Body of pancreas (tissue), 4 donors: ENCODE measurements around the gene ATP4B. TPM values are rescaled to one million over a fixed set of nuclear protein-coding genes. Genes with fewer than 3 reads are reported as not detected.

Experiments
- ATAC-seq: fragments of 150-250 bp; one replicate; pipeline ENCODE4 v1.9.1; 2016
- DNase-seq, 4 donors: peaks; one replicate each; pipeline ENCODE4 v3.0.0-alpha.2; 2019
- H3K27ac ChIP-seq, 4 donors: fragments of 200-600 bp; sonication (generic); 1 replicate in 3 of 4; 2 replicates in 1 of 4; pipeline versions ENCODE4 v1.5.1 to v1.6.1; 2016 to 2019; ENCODE audit warnings: mild to moderate bottlenecking in 1 of 4, mixed read lengths in 1 of 4, moderate library complexity in 1 of 4
- H3K27me3 ChIP-seq, 2 donors: fragments of 200-600 bp; sonication (generic); one replicate each; pipeline ENCODE4 v1.6.0; 2016; ENCODE audit warnings: mild to moderate bottlenecking in 1 of 2
- H3K36me3 ChIP-seq, 2 donors: fragments of 200-600 bp; sonication (generic); replicated peaks in 1 of 2; 2 replicates each; pipeline ENCODE4 v1.5.1; 2016; ENCODE audit warnings: low read depth in 2 of 2; ENCODE audit not compliant: insufficient read depth in 1 of 2
- H3K4me1 ChIP-seq: fragments of 200-600 bp; sonication (generic); one replicate; pipeline ENCODE4 v1.6.0; 2016
- H3K4me3 ChIP-seq, 2 donors: fragments of 200-600 bp; sonication (generic); 1 replicate in 1 of 2; 2 replicates in 1 of 2; pipeline ENCODE4 v1.5.1; 2016 to 2019
- H3K9me3 ChIP-seq, 3 donors: fragments of 200-600 bp; sonication (generic); 1 replicate in 2 of 3; 2 replicates in 1 of 3; pipeline ENCODE4 v1.5.1; 2016
- POLR2A ChIP-seq, 3 donors: fragments of 450-650 bp; IDR thresholded peaks; one replicate each; pipeline ENCODE4 v1.6.1; 2016; ENCODE audit warnings: antibody characterized with exemption in 3 of 3, mild to moderate bottlenecking in 2 of 3
- WGBS, 2 donors: methylation state at CpG; one replicate each; pipeline ENCODE4 v1.1.5; 2017; 5-methylcytosine and 5-hydroxymethylcytosine counted together
- intact Hi-C: fragments of 100-400 bp; cut with DNase I; formaldehyde crosslinking; loops from one replicate; pipeline ENCODE4 v1.15.1; 2023
- total RNA-seq, 2 donors: library from RNA; depleted of rRNA; stranded (reverse); fragments of >200 nt; gene quantifications; one replicate each; pipeline ENCODE4 v1.1.0, GENCODE V29; 2016
- TF ChIP-seq, protein P1 (sequence below), 7 experiments: fragments of 450-650 bp in 4 of 7; fragments of 200-600 bp in 3 of 7; sonication (generic) in 3 of 7; IDR thresholded peaks; one replicate each; pipeline ENCODE4 v1.5.1; 2016 to 2019; ENCODE audit warnings: antibody characterized with exemption in 7 of 7

Gene ATP4B
- total RNA-seq, 2 donors from 2014 or later = not detected

GRCh38 chr13:113610266-113610665 lies 47.7 kb downstream of the ATP4B start:
- no peaks in the 10 kb centered on the region for H3K36me3 ChIP-seq
- DNase-seq = no peak
- intact Hi-C loops = no loop called here
- H3K27ac ChIP-seq = no peak overlapping the region
- H3K27me3 ChIP-seq = no peaks in the 10 kb centered on the region
- TF ChIP-seq POLR2A (IDR thresholded peaks at IDR 0.05) = no peak
- TF ChIP-seq, protein P1, sequence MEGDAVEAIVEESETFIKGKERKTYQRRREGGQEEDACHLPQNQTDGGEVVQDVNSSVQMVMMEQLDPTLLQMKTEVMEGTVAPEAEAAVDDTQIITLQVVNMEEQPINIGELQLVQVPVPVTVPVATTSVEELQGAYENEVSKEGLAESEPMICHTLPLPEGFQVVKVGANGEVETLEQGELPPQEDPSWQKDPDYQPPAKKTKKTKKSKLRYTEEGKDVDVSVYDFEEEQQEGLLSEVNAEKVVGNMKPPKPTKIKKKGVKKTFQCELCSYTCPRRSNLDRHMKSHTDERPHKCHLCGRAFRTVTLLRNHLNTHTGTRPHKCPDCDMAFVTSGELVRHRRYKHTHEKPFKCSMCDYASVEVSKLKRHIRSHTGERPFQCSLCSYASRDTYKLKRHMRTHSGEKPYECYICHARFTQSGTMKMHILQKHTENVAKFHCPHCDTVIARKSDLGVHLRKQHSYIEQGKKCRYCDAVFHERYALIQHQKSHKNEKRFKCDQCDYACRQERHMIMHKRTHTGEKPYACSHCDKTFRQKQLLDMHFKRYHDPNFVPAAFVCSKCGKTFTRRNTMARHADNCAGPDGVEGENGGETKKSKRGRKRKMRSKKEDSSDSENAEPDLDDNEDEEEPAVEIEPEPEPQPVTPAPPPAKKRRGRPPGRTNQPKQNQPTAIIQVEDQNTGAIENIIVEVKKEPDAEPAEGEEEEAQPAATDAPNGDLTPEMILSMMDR (IDR thresholded peaks at IDR 0.05) = no peak
- ATAC-seq = no peak
- 91 to 93% methylated on average over 19 of the region's 19 CpGs for whole genome bisulfite sequencing, 2 donors
- no peaks in the 10 kb centered on the region for H3K9me3 ChIP-seq
- H3K4me1 ChIP-seq = no peaks in the 10 kb centered on the region
- no peak overlapping the region for H3K4me3 ChIP-seq

- Histone ChIP-seq H3K27me3 (no peaks in the 10 kb centered on the region), H3K36me3 (no peaks in the 10 kb centered on the region), H3K4me3 (no peak overlapping the region), H3K27ac (no peak overlapping the region), H3K4me1 (no peaks in the 10 kb centered on the region), H3K9me3 (no peaks in the 10 kb centered on the region)
- DNase-seq (no peak), ATAC-seq (no peak)
- intact Hi-C loops = no loop called here
- WGBS, 2 donors = 91 to 94% methylated on average over 11 to 13 of the region's 13 CpGs
- TF ChIP-seq, protein P1 (IDR thresholded peaks at IDR 0.05) = no peak
- no peak for TF ChIP-seq POLR2A (IDR thresholded peaks at IDR 0.05)
These were observed 48.4 kb downstream of the ATP4B start for GRCh38 chr13:113609616-113610015.

DNA sequence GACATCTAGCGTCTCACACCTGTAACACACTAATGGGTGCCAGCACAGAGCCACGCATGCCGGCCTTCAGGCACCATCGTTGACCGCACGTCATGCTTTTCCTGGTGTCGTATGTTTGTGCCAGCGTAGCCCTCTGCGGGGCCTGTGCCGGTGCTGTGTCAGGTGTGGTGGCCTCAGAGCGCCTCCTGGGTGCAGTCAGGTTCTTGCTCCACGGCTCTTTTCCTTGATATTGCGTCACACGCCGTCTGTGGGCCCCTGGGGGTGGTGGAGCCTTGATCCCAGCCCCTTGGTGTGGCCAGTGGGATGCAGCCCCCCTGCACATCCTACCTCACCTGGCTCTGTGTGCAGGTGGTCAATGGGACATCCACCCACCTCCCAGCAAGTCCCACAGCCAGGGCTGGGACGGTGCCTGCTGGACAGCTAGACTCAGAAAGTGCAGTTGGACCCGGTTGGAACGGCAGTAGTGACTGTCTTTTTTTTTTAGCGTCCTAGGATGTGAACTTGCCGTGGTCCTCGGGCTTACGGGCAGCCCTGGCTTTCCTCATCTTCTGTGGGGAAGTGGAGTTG lies 48.9 kb downstream of the ATP4B start:
- no peak overlapping the region for H3K4me3 ChIP-seq
- no peaks in the 10 kb centered on the region for H3K9me3 ChIP-seq
- intact Hi-C loops = no loop called here
- H3K36me3 ChIP-seq = no peaks in the 10 kb centered on the region
- 84 to 94% methylated on average over 19 to 20 of the region's 22 CpGs for WGBS, 2 donors
- DNase-seq (no peak), ATAC-seq (no peak)
- no peaks in the 10 kb centered on the region for H3K27me3 ChIP-seq
- H3K4me1 ChIP-seq = no peaks in the 10 kb centered on the region
- H3K27ac ChIP-seq = no peak overlapping the region
- TF ChIP-seq POLR2A (IDR thresholded peaks at IDR 0.05) = no peak
- TF ChIP-seq, protein P1 (IDR thresholded peaks at IDR 0.05) = no peak

DNA sequence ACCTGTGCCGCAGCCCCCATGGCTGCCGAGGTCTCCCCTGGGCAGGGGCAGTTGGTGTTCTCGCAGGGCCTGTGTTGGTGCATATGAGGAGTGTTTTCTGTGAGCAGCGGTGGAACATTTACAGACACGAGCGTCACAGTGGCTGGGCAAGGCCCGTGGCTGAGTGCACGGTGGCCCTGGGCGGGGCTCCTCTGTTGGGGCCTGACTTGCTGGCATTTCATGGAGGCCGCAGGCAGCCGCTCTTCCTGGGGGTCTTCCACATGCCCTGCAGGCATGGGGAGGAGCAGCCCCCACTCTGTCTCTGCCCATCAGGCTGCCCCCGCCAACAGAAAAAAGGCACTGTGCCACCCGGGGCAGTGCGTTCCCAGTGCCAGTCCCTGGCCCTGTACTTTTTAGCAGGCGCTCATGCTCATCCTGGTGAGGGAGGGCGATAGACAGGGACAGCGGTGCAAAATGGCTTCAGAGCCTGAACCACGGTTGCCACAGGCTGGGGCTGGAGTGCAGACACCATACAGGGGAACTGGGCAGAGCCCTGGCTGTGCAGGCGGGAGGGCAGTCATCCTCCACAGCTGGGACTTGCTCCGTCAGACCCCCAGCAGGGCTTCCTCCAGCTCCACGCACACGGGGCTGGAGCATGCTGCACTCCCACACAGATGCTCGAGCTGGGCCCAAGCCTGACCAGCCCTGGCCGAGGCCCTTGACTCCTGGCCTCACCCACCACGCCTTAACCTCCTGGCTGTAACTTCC lies 49.9 kb downstream of the ATP4B start:
- H3K27ac ChIP-seq = no peak overlapping the region
- H3K27me3 ChIP-seq = no peaks in the 10 kb centered on the region
- H3K36me3 ChIP-seq = no peaks in the 10 kb centered on the region
- WGBS, 2 donors = 88 to 100% methylated on average over 1 to 25 of the region's 25 CpGs
- H3K4me1 ChIP-seq = no peaks in the 10 kb centered on the region
- H3K4me3 ChIP-seq = no peak overlapping the region
- H3K9me3 ChIP-seq = no peaks in the 10 kb centered on the region
- ATAC-seq (no peak), DNase-seq (no peak)
- intact Hi-C loops = no loop called here
- TF ChIP-seq, protein P1 (IDR thresholded peaks at IDR 0.05) = no peak
